Panc1 (cell line): ENCODE results near the gene SLC49A3.

ENCODE experiments used
- CTCF ChIP-seq: fragments of 450-650 bp; IDR thresholded peaks from 2 replicates; pipeline ENCODE4 v1.5.1; 2017; ENCODE audit warnings: mild to moderate bottlenecking
- POLR2AphosphoS5 ChIP-seq: IDR thresholded peaks from 2 replicates; pipeline ENCODE4 v1.6.1; 2012; ENCODE audit warnings: mild to moderate bottlenecking, low read depth, low read length, moderate library complexity

- TF ChIP-seq CTCF (no peak), POLR2AphosphoS5 (no peak)
These were observed 12.1 kb downstream of the SLC49A3 start for GRCh38 chr4:676871-677235.
